Endodermal cell (in vitro differentiated cells): ENCODE data around the gene NDUFC2. TPM values are rescaled to one million over a fixed set of nuclear protein-coding genes. Genes with fewer than 3 reads are reported as not detected.
A peak's percentile ranks its signal among the peaks of the same experiment; 100 is the strongest.

ENCODE experiments used
- DNase-seq: peaks from one replicate; pipeline ENCODE4 v3.0.0-alpha.2; 2017
- H3K27ac ChIP-seq: 2 replicates; pipeline ENCODE4 v1.5.1; 2013; ENCODE audit warnings: mild to moderate bottlenecking, low read depth, low read length, moderate library complexity
- H3K27me3 ChIP-seq: 2 replicates; pipeline ENCODE4 v1.6.1; 2013; ENCODE audit warnings: mild to moderate bottlenecking, low read length, moderate library complexity; ENCODE audit not compliant: insufficient read depth, control insufficient read depth, poor library complexity, severe bottlenecking
- H3K36me3 ChIP-seq: 2 replicates; pipeline ENCODE4 v1.7.0; 2013; ENCODE audit warnings: mild to moderate bottlenecking, low read length, moderate library complexity; ENCODE audit not compliant: control insufficient read depth, insufficient read depth
- H3K4me1 ChIP-seq: one replicate; pipeline ENCODE4 v1.7.0; 2013; ENCODE audit warnings: low read length; ENCODE audit not compliant: control insufficient read depth, insufficient read depth
- H3K4me3 ChIP-seq: 2 replicates; pipeline ENCODE4 v1.5.1; 2013; ENCODE audit warnings: mild to moderate bottlenecking, low read length, moderate library complexity
- H3K9ac ChIP-seq: 2 replicates; pipeline ENCODE4 v1.6.1; 2013; ENCODE audit warnings: mild to moderate bottlenecking, low read length, moderate library complexity; ENCODE audit not compliant: poor library complexity, severe bottlenecking; ENCODE audit errors: extremely low read depth
- H3K9me3 ChIP-seq: 2 replicates; pipeline ENCODE4 v1.6.1; 2013; ENCODE audit warnings: mild to moderate bottlenecking, low read length, moderate library complexity; ENCODE audit not compliant: control insufficient read depth
- H3K27ac Mint-ChIP-seq: 2 replicates; pipeline ENCODE4 v1.8.0; 2020; ENCODE audit warnings: mixed read lengths
- H3K27me3 Mint-ChIP-seq: 2 replicates; pipeline ENCODE4 v1.8.0; 2021; ENCODE audit warnings: mild to moderate bottlenecking, mixed read lengths; ENCODE audit not compliant: insufficient read depth
- H3K36me3 Mint-ChIP-seq: 2 replicates; pipeline ENCODE4 v1.8.0; 2020; ENCODE audit warnings: low read depth, mixed read lengths
- H3K4me1 Mint-ChIP-seq: 2 replicates; pipeline ENCODE4 v1.8.0; 2020; ENCODE audit warnings: mixed read lengths
- H3K4me3 Mint-ChIP-seq: 2 replicates; pipeline ENCODE4 v1.8.0; 2020; ENCODE audit warnings: mild to moderate bottlenecking, moderate library complexity, mixed read lengths
- H3K9me3 Mint-ChIP-seq: 2 replicates; pipeline ENCODE4 v1.8.0; 2020; ENCODE audit warnings: mild to moderate bottlenecking, mixed read lengths
- CTCF ChIP-seq: fragments of 200-600 bp; sonication (generic); conservative IDR thresholded peaks from 2 replicates; pipeline ENCODE4 v1.5.0; 2021; ENCODE audit warnings: antibody characterized with exemption, mild to moderate bottlenecking
- WGBS, 2 experiments: methylation state at CpG; one replicate each; pipeline versions ENCODE4 v1.1.5 to v1.1.7; 2013; ENCODE audit warnings: missing lambda C conversion rate in 2 of 2, mixed read lengths in 1 of 2; ENCODE audit not compliant: insufficient coverage in 1 of 2, insufficient read length in 1 of 2; 5-methylcytosine and 5-hydroxymethylcytosine counted together
- total RNA-seq, 2 donors: library from RNA; stranded (reverse); fragmentation: NEBNext Ultra II Directional in 1 of 2; extraction: Animal tissue kit (Norgen Biotek cat#: 25700) in 1 of 2; gene quantifications; 2 replicates in 1 of 2; 3 replicates in 1 of 2; pipeline ENCODE4 v1.2.1, GENCODE V29; 2021

Gene NDUFC2
- total RNA-seq, 2 donors from 2014 or later, result 255 to 275 TPM

- Histone ChIP-seq H3K9me3 (no peaks in the 10 kb centered on the region), H3K27ac (no peak overlapping the region), H3K9ac (no peak overlapping the region), H3K4me1 (no peaks in the 10 kb centered on the region), H3K27me3 (no peaks in the 10 kb centered on the region), H3K36me3 (no peaks in the 10 kb centered on the region), H3K4me3 (no peak overlapping the region)
- peaks cover 9% of the 10 kb centered on the region for H3K4me1 Mint-ChIP-seq
- no peak for DNase-seq
- TF ChIP-seq CTCF, result no peak
- no peak overlapping the region for H3K27ac Mint-ChIP-seq
- H3K4me3 Mint-ChIP-seq, result no peak overlapping the region
- 93 to 100% methylated on average over 2 to 4 of the region's 4 CpGs for WGBS, 2 experiments
- H3K36me3 Mint-ChIP-seq, result no peaks in the 10 kb centered on the region
- H3K9me3 Mint-ChIP-seq, result no peaks in the 10 kb centered on the region
- H3K27me3 Mint-ChIP-seq, result no peaks in the 10 kb centered on the region
These were observed 24.7 kb downstream of the NDUFC2 start for GRCh38 chr11:78054971-78055370.

GRCh38 chr11:78050964-78051831 is 28.5 kb downstream of the NDUFC2 start:
- Mint-ChIP-seq H3K9me3 (no peaks in the 10 kb centered on the region), H3K4me1 (peaks cover 11% of the 10 kb centered on the region), H3K4me3 (no peak overlapping the region), H3K36me3 (no peaks in the 10 kb centered on the region), H3K27me3 (no peaks in the 10 kb centered on the region), H3K27ac (peak overlapping the region; percentile 84)
- no peak for TF ChIP-seq CTCF
- H3K9ac ChIP-seq, result no peak overlapping the region
- peak; percentile 73 for DNase-seq
- no peaks in the 10 kb centered on the region for H3K27me3 ChIP-seq
- H3K9me3 ChIP-seq, result no peaks in the 10 kb centered on the region
- no peak overlapping the region for H3K4me3 ChIP-seq
- H3K4me1 ChIP-seq, result no peaks in the 10 kb centered on the region
- whole genome bisulfite sequencing, 2 experiments, result 68 to 90% methylated on average over 3 to 4 of the region's 6 CpGs
- H3K36me3 ChIP-seq, result no peaks in the 10 kb centered on the region
- no peak overlapping the region for H3K27ac ChIP-seq

GRCh38 chr11:78049348-78049747 is 30.3 kb downstream of the NDUFC2 start:
- no peak overlapping the region for H3K27ac ChIP-seq
- no peak overlapping the region for H3K4me3 ChIP-seq
- H3K4me1 ChIP-seq, result no peaks in the 10 kb centered on the region
- no peak for TF ChIP-seq CTCF
- Mint-ChIP-seq H3K4me1 (peaks cover 17% of the 10 kb centered on the region), H3K4me3 (no peak overlapping the region), H3K9me3 (no peaks in the 10 kb centered on the region), H3K36me3 (no peaks in the 10 kb centered on the region), H3K27me3 (peaks cover 7% of the 10 kb centered on the region), H3K27ac (no peak overlapping the region)
- no peak for DNase-seq
- WGBS, 2 experiments, result 91 to 98% methylated on average over 8 of the region's 8 CpGs
- H3K9ac ChIP-seq, result no peak overlapping the region
- H3K9me3 ChIP-seq, result no peaks in the 10 kb centered on the region
- H3K36me3 ChIP-seq, result no peaks in the 10 kb centered on the region
- H3K27me3 ChIP-seq, result no peaks in the 10 kb centered on the region
